Measurements from ENCODE around the gene DTNB.

The DTNB gene

DNA sequence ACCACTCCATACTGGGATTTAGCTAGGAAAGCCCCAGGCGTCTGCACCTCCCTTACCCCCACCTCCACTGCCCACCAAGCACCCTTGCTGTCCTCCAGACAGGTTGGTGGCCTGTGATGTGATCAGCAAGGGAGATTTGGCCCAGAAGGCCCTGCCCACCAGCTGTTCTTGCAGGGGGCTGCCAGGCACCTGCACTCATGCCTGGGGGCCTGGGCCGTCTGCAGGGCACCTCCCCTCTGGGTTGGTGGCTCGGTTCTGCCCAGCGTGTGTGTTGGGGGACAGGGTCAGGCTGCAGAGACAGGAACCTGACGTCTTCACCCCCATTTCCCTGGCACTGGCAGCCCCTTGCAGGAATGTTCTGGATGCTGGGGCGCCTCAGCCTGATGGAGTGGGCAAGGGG lies 337.4 kb downstream of the DTNB start:
- no peak for DNase-seq

- no peak for DNase-seq
Observed at GRCh38 chr2:25335204-25335603, 338.2 kb downstream of the DTNB start.

DNA sequence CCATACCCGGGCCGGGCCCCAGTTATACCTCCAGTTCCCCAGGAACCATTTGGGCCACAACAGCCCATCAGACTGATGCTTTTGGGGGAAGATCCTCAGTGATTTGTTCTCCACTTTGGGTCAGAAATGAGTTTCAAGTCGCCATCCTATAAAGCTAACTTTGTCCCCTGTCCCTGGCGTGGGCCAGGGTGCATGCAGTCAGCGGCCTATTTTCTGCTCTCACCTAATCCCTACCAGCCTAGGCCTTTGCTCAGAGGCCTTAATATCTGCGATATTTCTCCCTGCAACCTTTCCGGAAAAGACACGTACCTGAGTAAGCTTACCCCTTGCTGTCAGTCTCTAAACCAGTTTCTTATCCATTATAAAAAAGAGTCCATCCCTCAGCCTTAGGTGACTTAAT lies 338.9 kb downstream of the DTNB start:
- DNase-seq = no peak

- no peak for DNase-seq
Observed at GRCh38 chr2:25333981-25334380, 339.4 kb downstream of the DTNB start.

- DNase-seq = no peak
Observed at GRCh38 chr2:25332571-25332970, 340.8 kb downstream of the DTNB start.

DNA sequence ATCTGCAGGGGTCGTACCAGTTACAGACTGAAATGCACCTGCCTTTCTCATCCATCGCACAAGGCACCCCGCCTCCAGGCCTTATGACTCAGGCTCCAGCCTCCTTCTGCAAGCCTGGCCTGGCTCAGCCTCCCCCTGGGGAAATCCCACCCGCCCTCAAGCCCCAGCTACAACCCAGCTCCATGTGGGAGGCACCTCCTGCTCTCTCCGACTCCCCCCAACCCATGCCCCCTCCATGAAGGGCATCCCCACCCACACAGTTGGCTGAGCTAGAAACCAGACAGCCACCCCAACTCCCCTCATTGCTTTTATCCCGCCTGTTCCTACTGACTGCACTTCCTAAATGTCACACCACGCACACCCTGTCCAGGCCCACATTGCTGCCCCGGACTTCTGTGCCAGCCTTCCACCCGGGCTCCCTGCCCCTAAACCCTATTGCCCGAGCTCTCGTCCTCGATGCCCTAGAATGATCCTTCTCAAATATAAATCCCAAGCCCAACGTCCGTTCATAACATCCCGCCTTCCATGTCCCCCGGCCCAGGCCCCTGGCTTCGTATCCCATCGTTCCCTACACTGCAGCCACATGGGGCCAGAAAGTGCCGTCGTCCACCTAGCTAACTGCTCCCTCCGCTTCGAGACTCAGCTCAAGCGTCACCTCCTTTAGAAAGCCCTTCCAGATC lies 341.6 kb downstream of the DTNB start:
- no peak for DNase-seq

DNA sequence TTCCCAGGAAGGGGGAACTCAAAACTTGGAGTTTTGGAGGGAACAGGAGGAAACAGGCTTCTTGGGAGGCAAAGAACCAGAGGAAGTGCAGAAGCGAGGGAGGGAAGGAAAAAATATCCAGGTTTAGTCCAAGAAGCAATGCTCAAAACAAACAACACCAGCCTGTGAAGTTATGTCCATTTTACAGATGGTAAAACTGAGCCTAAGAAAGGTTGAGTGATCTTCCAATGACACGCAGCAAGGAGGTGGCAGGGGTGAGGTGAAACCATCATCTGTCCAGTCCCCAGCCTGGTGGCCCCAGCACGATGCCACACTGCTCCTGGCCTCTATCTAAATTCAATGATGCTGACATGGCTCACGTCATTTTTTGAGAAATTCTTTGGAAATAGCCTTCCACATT lies 342.4 kb downstream of the DTNB start:
- no peak for DNase-seq

DNA sequence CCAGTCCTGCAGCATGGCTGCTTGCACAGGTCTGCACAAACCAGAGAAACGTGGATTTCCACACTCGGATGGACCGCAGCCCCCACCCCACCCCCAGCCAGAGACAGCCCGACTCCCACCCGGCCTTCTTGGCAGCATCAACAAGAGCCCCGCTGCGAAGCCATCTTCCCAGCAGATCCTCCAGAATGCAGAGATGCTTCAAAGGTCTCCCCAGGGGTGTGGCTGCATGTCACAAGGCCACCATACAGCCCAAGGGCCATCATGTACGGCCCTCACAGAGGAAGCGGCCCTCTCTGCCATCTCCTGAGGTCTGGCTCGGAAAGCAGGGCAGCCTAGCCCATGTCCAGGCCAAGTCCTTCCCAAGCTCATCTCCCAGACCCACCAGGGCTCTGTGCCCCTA lies 343.1 kb downstream of the DTNB start:
- DNase-seq = no peak

DNA sequence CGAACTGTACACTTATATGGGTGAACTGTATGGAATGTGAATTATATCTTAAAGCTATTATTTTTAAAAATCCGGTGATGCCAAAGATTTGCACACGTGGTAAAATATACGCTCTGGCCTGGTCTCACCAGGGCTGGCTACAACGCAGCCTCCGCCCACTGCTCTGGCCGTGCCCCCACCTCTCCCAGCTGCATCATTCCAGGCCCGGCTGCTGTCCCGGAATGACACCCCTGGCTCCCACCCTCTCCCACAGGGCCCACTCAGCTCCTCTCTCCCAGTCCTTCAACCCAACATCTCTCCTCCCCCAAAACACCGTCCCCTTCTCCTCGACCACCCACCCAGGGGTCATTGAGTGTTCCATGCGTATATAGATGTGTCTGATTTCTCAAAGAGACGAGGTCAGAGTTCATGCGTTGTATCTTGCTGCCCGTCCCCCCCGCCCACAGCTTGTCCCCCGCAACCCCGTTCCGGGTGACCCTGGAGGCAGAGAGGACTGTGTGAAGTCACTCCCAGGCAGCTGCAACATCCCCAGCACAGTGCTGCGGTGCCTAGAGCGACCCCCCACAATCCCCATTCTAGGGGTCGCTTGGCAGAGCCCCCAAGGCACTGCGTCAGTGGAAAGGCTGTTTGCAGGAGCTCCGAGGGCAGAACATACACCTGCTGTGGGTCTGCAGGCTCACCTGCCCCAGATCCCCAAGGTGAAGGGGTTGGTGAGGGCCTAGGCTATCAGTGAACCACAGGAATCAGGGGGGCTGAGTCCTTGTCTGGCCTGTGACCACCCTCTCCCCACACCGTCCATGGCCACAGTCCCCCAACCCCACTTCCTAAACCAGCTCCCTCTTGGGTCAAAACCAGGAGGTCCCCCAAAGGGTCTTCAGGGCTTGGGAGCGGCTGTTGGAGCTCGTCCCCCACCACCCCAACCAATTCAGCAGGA lies 345.0 kb downstream of the DTNB start:
- DNase-seq = no peak

All from NCI-H1694 (cell line).